GM18868 (cell line): ENCODE data around the gene ABCB6.
A peak's percentile ranks its signal among the peaks of the same experiment; 100 is the strongest.

Source experiments
- ATAC-seq: cut with Tn5 transposase; IDR thresholded peaks from one replicate; pipeline ENCODE4 v1.9.1; 2021; ENCODE audit warnings: mild to moderate bottlenecking, moderate library complexity; ENCODE audit not compliant: unreplicated experiment

ABCB6 gene

GRCh38 chr2:219186754-219187456, 31.9 kb downstream of the ABCB6 start:
- ATAC-seq: no peak

GRCh38 chr2:219184121-219184520, 34.6 kb downstream of the ABCB6 start:
- no peak for ATAC-seq

- ATAC-seq: no peak
Observed at GRCh38 chr2:219183151-219183772, 35.5 kb downstream of the ABCB6 start.

GRCh38 chr2:219182331-219183150, 36.2 kb downstream of the ABCB6 start:
- ATAC-seq: no peak

- no peak for ATAC-seq
Observed at GRCh38 chr2:219181531-219181930, 37.2 kb downstream of the ABCB6 start.

GRCh38 chr2:219180961-219181360, 37.8 kb downstream of the ABCB6 start:
- ATAC-seq: no peak

GRCh38 chr2:219179601-219180465, 38.9 kb downstream of the ABCB6 start:
- ATAC-seq: no peak

- ATAC-seq: peak; percentile 13
Observed at GRCh38 chr2:219178377-219179175, 40.2 kb downstream of the ABCB6 start.

GRCh38 chr2:219177552-219178376, 41.0 kb downstream of the ABCB6 start, which contains the start of gene RETREG2:
RETREG2 (plus strand) TSS chr2:219178275; CDS start chr2:219178353, 78 bp downstream.
- peak; percentile 45 for ATAC-seq

- ATAC-seq: peak; percentile 69
Observed at GRCh38 chr2:219176818-219177551, 41.8 kb downstream of the ABCB6 start, which contains the start of gene CNPPD1. CNPPD1 (minus strand) TSS chr2:219176925; CDS start chr2:219176828, 97 bp downstream.

GRCh38 chr2:219175928-219176817, 42.6 kb downstream of the ABCB6 start:
- ATAC-seq: peak; percentile 37

- no peak for ATAC-seq
Observed at GRCh38 chr2:219175486-219175885, 43.3 kb downstream of the ABCB6 start.

- ATAC-seq: no peak
Observed at GRCh38 chr2:219174801-219175200, 44.0 kb downstream of the ABCB6 start.

- ATAC-seq: no peak
Observed at GRCh38 chr2:219174146-219174545, 44.6 kb downstream of the ABCB6 start.

GRCh38 chr2:219173176-219173575, 45.6 kb downstream of the ABCB6 start:
- no peak for ATAC-seq

GRCh38 chr2:219172231-219173154, 46.3 kb downstream of the ABCB6 start:
- no peak for ATAC-seq
